ENCODE measurements around the gene MAMSTR. TPM values are rescaled to one million over a fixed set of nuclear protein-coding genes. Genes with fewer than 3 reads are reported as not detected.

MAMSTR gene
- total and polyA plus RNA-seq, 9 of the 15 experiments (the other 6 are each of a cell fraction or from before 2014, with no cell fraction given), result 0.08 to 1.00 (median 0.40) TPM; not detected in 1

- peak; percentile 90 to 92 (median 92) for TF ChIP-seq CTCF (IDR thresholded peaks at IDR 0.05 in 2 of 3, conservative IDR thresholded peaks at IDR 0.05 in 1 of 3; ENCODE audit: insufficient read depth in 2 of 3, low read depth in 1 of 3, low read length in 3 of 3)
- TF ChIP-seq HDAC6 (IDR thresholded peaks at IDR 0.05; ENCODE audit: low read depth, low read length), result no peak
- 0 out of 2 replicates have a peak, but pooled peaks have one; percentile 36 for TF ChIP-seq ETS1 (conservative IDR thresholded peaks at IDR 0.05; ENCODE audit: control insufficient read depth, low read depth, low read length)
- no peak for TF ChIP-seq HNRNPK (IDR thresholded peaks at IDR 0.05; ENCODE audit: low read depth, low read length, poor library complexity, severe bottlenecking)
- no peak for TF ChIP-seq ZSCAN32 (CRISPR knock-in tag; IDR thresholded peaks at IDR 0.05)
- TF ChIP-seq IRF1 (CRISPR knock-in tag; IDR thresholded peaks at IDR 0.05; ENCODE audit: borderline replicate concordance), result no peak
- no peak for TF ChIP-seq PBX2 (CRISPR knock-in tag; IDR thresholded peaks at IDR 0.05; ENCODE audit: low read depth)
- TF ChIP-seq PBX2 (tag; conservative IDR thresholded peaks at IDR 0.05; ENCODE audit: low read depth), result no peak
- no peak for TF ChIP-seq MXI1 (IDR thresholded peaks at IDR 0.05; ENCODE audit: low read depth, low read length)
- no peak for TF ChIP-seq MAFG (tag; conservative IDR thresholded peaks at IDR 0.05)
- TF ChIP-seq BCL6 (CRISPR knock-in tag; IDR thresholded peaks at IDR 0.05), result no peak
- peak; percentile 58 for TF ChIP-seq BCOR (IDR thresholded peaks at IDR 0.05)
- TF ChIP-seq XRCC5 (IDR thresholded peaks at IDR 0.05; ENCODE audit: low read depth, low read length), result 0 out of 2 replicates have a peak, but pooled peaks have one; percentile 47
- no peak for TF ChIP-seq ZNF431 (CRISPR knock-in tag; IDR thresholded peaks at IDR 0.05)
- no peak for TF ChIP-seq MTA3 (IDR thresholded peaks at IDR 0.05; ENCODE audit: borderline replicate concordance)
Observed at GRCh38 chr19:48674921-48675824, 44.4 kb downstream of the MAMSTR start (continued).

All from K562 (cell line).